Cardiac muscle cell (in vitro differentiated cells and primary cell): ENCODE measurements around the gene RADIL. TPM values are rescaled to one million over a fixed set of nuclear protein-coding genes. Genes with fewer than 3 reads are reported as not detected.
A peak's percentile ranks its signal among the peaks of the same experiment; 100 is the strongest.

Source experiments
- DNase-seq, 2 donors: peaks; one replicate each; pipeline versions ENCODE4 v3.0.0 to v3.0.0-alpha.2; 2010 to 2017; ENCODE audit warnings: low read depth in 1 of 2, low spot score in 1 of 2
- H3K27ac ChIP-seq: fragments of 200-600 bp; sonication (generic); 2 replicates; pipeline ENCODE4 v1.5.1; 2016
- H3K27me3 ChIP-seq: fragments of 200-600 bp; sonication (generic); 2 replicates; pipeline ENCODE4 v1.6.0; 2016; ENCODE audit warnings: control low read depth
- H3K36me3 ChIP-seq: fragments of 200-600 bp; sonication (generic); 2 replicates; pipeline ENCODE4 v1.5.1; 2016; ENCODE audit warnings: control low read depth
- H3K4me1 ChIP-seq: fragments of 200-600 bp; sonication (generic); 2 replicates; pipeline ENCODE4 v1.8.1; 2017; ENCODE audit warnings: low read depth, mild to moderate bottlenecking, mixed run types
- H3K4me3 ChIP-seq: fragments of 200-600 bp; sonication (generic); 2 replicates; pipeline ENCODE4 v1.5.1; 2016; ENCODE audit warnings: mild to moderate bottlenecking
- H3K9me3 ChIP-seq: fragments of 200-600 bp; sonication (generic); 2 replicates; pipeline ENCODE4 v1.5.1; 2017; ENCODE audit warnings: low read depth, mild to moderate bottlenecking, control low read depth
- CTCF ChIP-seq: IDR thresholded peaks from 2 replicates; pipeline ENCODE4 v1.5.1; 2012; ENCODE audit warnings: low read depth, mild to moderate bottlenecking, low read length
- polyA plus RNA-seq: library from polyadenylated mRNA; unstranded; fragments of >200 nt; fragmentation: Nextera tagmentation; extraction: Ambion mirVana; gene quantifications from 2 replicates; pipeline ENCODE4 v1.2.1, GENCODE V29; 2016
- total RNA-seq: library from RNA; depleted of rRNA; stranded (reverse); fragments of >200 nt; gene quantifications from 2 replicates; pipeline ENCODE4 v1.2.3, GENCODE V29; 2016

Gene RADIL
- total and polyA plus RNA-seq, 2 experiments from 2014 or later, result 41.6 to 110 TPM

- TF ChIP-seq CTCF, result no peak
- Histone ChIP-seq H3K4me3 (no peak overlapping the region), H3K4me1 (no peaks in the 10 kb centered on the region), H3K9me3 (no peaks in the 10 kb centered on the region), H3K27me3 (no peaks in the 10 kb centered on the region), H3K36me3 (no peaks in the 10 kb centered on the region), H3K27ac (no peak overlapping the region)
- no peak for DNase-seq
Measured at GRCh38 chr7:4919969-4920766, 36.7 kb upstream of the RADIL start.

DNA sequence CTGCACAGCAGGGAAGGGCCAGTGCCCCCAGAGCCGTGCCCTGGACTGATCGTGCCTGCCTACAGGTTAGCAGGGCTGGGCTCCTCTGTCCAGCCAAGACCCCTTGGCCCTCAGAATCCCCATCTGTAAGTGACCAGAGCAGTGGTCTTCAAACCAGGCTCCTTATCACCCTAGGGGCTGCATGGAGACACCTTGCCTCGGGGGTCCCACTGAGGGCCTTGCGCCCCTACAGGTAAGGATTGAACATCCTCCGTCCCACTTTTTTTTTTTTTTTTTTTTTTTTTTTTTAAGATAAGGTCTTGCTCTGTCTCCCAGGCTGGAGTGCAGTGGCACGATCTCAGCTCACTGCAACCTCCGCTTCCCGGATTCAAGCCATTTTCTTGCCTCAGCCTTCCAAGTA is 32.6 kb upstream of the RADIL start:
- H3K27ac ChIP-seq, result no peak overlapping the region
- no peak overlapping the region for H3K4me3 ChIP-seq
- H3K36me3 ChIP-seq, result no peaks in the 10 kb centered on the region
- H3K9me3 ChIP-seq, result no peaks in the 10 kb centered on the region
- TF ChIP-seq CTCF, result no peak
- H3K27me3 ChIP-seq, result no peaks in the 10 kb centered on the region
- no peak for DNase-seq
- H3K4me1 ChIP-seq, result no peaks in the 10 kb centered on the region

DNA sequence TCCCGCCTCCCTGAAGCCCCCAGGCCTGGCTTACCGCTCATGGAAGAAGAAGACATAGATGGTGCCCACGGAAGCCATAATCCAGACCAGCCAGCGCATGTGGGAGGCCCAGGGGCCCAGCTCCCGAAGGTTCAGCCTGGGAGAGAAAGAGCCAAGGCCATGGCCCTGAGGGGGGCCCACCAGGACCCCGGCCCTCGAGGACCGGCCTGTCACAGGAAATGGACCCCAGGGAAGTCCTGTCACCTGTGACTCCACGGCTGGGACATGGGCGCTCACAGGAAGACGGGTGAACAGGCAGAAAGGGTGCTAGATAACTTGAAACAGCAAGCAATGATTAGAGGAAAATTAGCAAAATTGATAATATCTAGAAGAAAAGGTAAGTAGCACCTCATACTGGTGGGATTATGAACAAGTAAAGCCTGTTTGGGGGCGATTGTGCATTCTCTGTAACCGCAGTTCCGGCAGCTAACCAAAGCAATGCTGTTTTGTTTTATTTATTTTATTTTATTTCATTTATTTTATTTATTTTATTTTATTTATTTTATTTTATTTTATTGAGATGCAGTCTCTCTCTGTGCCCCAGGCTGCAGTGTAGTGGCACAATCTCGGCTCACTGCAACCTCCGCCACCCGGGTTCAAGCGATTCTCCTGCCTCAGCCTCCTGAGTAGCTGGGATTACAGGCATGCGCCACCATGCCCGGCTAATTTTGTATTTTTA is 27.8 kb upstream of the RADIL start:
- no peaks in the 10 kb centered on the region for H3K36me3 ChIP-seq
- DNase-seq, result no peak
- H3K4me1 ChIP-seq, result no peaks in the 10 kb centered on the region
- H3K9me3 ChIP-seq, result no peaks in the 10 kb centered on the region
- no peak overlapping the region for H3K27ac ChIP-seq
- no peak for TF ChIP-seq CTCF
- H3K4me3 ChIP-seq, result no peak overlapping the region
- no peaks in the 10 kb centered on the region for H3K27me3 ChIP-seq

DNA sequence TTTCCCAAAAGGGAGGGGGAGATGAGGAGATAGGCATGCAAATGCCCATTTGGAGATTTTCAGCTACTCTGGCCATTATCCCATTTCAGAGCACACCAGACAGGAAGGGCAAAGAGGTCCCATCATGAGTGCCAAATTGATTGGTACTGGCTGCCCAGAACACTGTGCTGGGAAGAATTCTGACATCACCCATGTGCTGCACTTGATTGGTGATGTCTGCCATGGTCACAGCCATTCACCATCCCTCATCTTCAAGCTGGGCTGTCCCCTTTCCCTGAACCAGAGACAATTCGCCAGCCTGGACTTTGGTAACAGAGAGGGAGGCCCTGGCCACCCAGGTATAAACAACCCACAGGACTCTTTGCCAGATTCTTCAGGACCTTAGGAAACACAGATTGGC is 23.2 kb upstream of the RADIL start:
- H3K27me3 ChIP-seq, result no peaks in the 10 kb centered on the region
- no peak for TF ChIP-seq CTCF
- no peaks in the 10 kb centered on the region for H3K4me1 ChIP-seq
- no peaks in the 10 kb centered on the region for H3K36me3 ChIP-seq
- H3K27ac ChIP-seq, result no peak overlapping the region
- H3K4me3 ChIP-seq, result no peak overlapping the region
- peak in 1 of 2 donors; percentile 1 for DNase-seq
- no peaks in the 10 kb centered on the region for H3K9me3 ChIP-seq

GRCh38 chr7:4905171-4905570 is 21.7 kb upstream of the RADIL start:
- TF ChIP-seq CTCF, result no peak
- Histone ChIP-seq H3K4me1 (no peaks in the 10 kb centered on the region), H3K27me3 (no peaks in the 10 kb centered on the region), H3K4me3 (no peak overlapping the region), H3K36me3 (no peaks in the 10 kb centered on the region), H3K27ac (no peak overlapping the region), H3K9me3 (no peaks in the 10 kb centered on the region)
- no peak for DNase-seq
